CD4-positive, alpha-beta T cell treated with Interleukin-21 for 1 hour (primary cell): ENCODE measurements around the gene KCNJ8.
"Not testable (repeated sequence)": the region's sequence is repeated elsewhere in the genome, so short reads cannot be mapped to it uniquely, and the experiment has no call there.

ENCODE experiments used
- DNase-seq: peaks from one replicate; pipeline ENCODE4 v3.0.0-alpha.2; 2020

The KCNJ8 gene

GRCh38 chr12:21782723-21783122, 8.2 kb upstream of the KCNJ8 start:
- DNase-seq = not testable (repeated sequence)

- no peak for DNase-seq
Observed at GRCh38 chr12:21780786-21781185, 6.3 kb upstream of the KCNJ8 start.

- no peak for DNase-seq
Observed at GRCh38 chr12:21776175-21776574, 1.7 kb upstream of the KCNJ8 start.

- DNase-seq = no peak
Observed at GRCh38 chr12:21775133-21775820, 771 bp upstream of the KCNJ8 start.

- DNase-seq = no peak
Observed at GRCh38 chr12:21773806-21774205, 700 bp downstream of the KCNJ8 start.

- no peak for DNase-seq
Observed at GRCh38 chr12:21773263-21773741, 1.2 kb downstream of the KCNJ8 start.

GRCh38 chr12:21771311-21771710, 3.2 kb downstream of the KCNJ8 start:
- no peak for DNase-seq

- no peak for DNase-seq
Observed at GRCh38 chr12:21769307-21769706, 5.2 kb downstream of the KCNJ8 start.

GRCh38 chr12:21766403-21766802, 8.1 kb downstream of the KCNJ8 start:
- DNase-seq = no peak

- no peak for DNase-seq
Observed at GRCh38 chr12:21764950-21765349, 9.6 kb downstream of the KCNJ8 start.

- no peak for DNase-seq
Observed at GRCh38 chr12:21764065-21764464, 10.4 kb downstream of the KCNJ8 start.

GRCh38 chr12:21763531-21763930, 11.0 kb downstream of the KCNJ8 start:
- DNase-seq = no peak

GRCh38 chr12:21759737-21760136, 14.8 kb downstream of the KCNJ8 start:
- DNase-seq = no peak

GRCh38 chr12:21757735-21758134, 16.8 kb downstream of the KCNJ8 start:
- DNase-seq = no peak

GRCh38 chr12:21756699-21757098, 17.8 kb downstream of the KCNJ8 start:
- DNase-seq = no peak

GRCh38 chr12:21751517-21751916, 23.0 kb downstream of the KCNJ8 start:
- DNase-seq = no peak

GRCh38 chr12:21745258-21745657, 29.2 kb downstream of the KCNJ8 start:
- no peak for DNase-seq

GRCh38 chr12:21731144-21731543, 43.4 kb downstream of the KCNJ8 start:
- DNase-seq = no peak

- DNase-seq = no peak
Observed at GRCh38 chr12:21725731-21726130, 48.8 kb downstream of the KCNJ8 start.

GRCh38 chr12:21718944-21719650, 55.4 kb downstream of the KCNJ8 start:
- DNase-seq = no peak

- no peak for DNase-seq
Observed at GRCh38 chr12:21718403-21718802, 56.1 kb downstream of the KCNJ8 start.

GRCh38 chr12:21717767-21718166, 56.7 kb downstream of the KCNJ8 start:
- no peak for DNase-seq

- no peak for DNase-seq
Observed at GRCh38 chr12:21715386-21715785, 59.1 kb downstream of the KCNJ8 start.
